BE2C (cell line): Measurements from ENCODE around the gene PKIB.

Experiments used
- DNase-seq: peaks from one replicate; pipeline ENCODE4 v3.0.0-alpha.2; 2020
- H3K27me3 ChIP-seq: fragments of 250-450 bp; sonication (Bioruptor Pico); 2 replicates; pipeline ENCODE4 v1.5.1; 2020; ENCODE audit warnings: mild to moderate bottlenecking
- H3K36me3 ChIP-seq: fragments of 250-450 bp; sonication (Bioruptor Pico); 2 replicates; pipeline ENCODE4 v1.5.1; 2020; ENCODE audit warnings: mild to moderate bottlenecking
- H3K4me1 ChIP-seq: fragments of 250-450 bp; sonication (Bioruptor Pico); 2 replicates; pipeline ENCODE4 v1.5.1; 2020
- H3K4me3 ChIP-seq: 2 replicates; pipeline ENCODE4 v1.5.1; 2011; ENCODE audit warnings: low read depth, low read length
- H3K9me3 ChIP-seq: fragments of 250-450 bp; sonication (Bioruptor Pico); 2 replicates; pipeline ENCODE4 v1.5.1; 2020
- TF ChIP-seq, protein P1 (sequence below): IDR thresholded peaks from 2 replicates; pipeline ENCODE4 v1.5.1; 2012; ENCODE audit warnings: mild to moderate bottlenecking, low read depth, low read length

Gene PKIB

DNA sequence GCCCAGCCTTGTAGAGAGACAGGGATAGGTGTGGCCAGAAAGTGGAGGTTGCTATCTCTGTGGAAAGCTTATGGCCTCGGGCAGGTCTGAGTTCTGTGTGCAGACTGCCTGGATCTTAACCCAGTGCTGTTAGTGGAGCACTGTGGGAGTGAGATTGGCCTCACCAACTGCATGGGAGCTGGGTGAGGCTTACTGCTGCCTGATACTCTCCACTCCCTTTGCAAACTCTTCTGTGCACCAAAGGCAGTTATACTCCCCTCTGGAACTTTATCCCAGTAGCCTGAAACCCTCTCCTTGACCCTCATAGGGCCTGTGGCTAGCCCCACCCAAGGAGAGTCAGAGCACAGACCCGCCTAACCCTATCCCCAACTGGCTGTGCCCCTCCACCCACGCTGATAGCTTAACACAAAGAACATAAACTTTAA, 41.4 kb upstream of the PKIB start:
- Histone ChIP-seq H3K36me3 (no peaks in the 10 kb centered on the region), H3K4me1 (no peaks in the 10 kb centered on the region), H3K9me3 (no peaks in the 10 kb centered on the region), H3K4me3 (no peak overlapping the region), H3K27me3 (no peaks in the 10 kb centered on the region)
- DNase-seq, result no peak
- TF ChIP-seq, protein P1, sequence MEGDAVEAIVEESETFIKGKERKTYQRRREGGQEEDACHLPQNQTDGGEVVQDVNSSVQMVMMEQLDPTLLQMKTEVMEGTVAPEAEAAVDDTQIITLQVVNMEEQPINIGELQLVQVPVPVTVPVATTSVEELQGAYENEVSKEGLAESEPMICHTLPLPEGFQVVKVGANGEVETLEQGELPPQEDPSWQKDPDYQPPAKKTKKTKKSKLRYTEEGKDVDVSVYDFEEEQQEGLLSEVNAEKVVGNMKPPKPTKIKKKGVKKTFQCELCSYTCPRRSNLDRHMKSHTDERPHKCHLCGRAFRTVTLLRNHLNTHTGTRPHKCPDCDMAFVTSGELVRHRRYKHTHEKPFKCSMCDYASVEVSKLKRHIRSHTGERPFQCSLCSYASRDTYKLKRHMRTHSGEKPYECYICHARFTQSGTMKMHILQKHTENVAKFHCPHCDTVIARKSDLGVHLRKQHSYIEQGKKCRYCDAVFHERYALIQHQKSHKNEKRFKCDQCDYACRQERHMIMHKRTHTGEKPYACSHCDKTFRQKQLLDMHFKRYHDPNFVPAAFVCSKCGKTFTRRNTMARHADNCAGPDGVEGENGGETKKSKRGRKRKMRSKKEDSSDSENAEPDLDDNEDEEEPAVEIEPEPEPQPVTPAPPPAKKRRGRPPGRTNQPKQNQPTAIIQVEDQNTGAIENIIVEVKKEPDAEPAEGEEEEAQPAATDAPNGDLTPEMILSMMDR, result no peak

DNA sequence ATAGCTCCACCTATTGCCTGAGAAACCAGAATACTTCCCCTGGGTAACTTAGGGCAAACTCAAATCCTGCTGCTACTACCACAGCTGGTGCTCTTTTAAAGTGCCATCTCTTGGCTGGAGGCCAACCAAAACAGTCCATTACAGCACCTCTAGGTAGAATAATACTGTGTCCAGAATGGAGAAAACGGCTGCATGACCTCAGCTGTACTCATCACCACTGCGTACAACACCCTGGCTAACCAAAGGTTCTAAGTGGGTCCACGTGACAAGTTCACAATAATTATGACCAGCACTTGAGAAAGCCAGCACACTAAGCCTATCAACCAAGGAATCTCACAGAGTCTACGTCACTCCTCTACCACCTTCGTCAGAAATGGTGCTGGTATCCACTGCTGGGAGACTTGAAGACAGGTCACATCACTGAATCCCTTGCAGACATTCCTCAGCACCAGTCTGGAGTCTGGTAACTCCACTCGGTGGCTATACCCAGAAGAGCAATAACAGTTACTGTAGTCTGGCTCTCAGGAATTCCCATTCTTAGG, 40.9 kb upstream of the PKIB start:
- H3K4me3 ChIP-seq, result no peak overlapping the region
- TF ChIP-seq, protein P1, result no peak
- no peaks in the 10 kb centered on the region for H3K9me3 ChIP-seq
- no peaks in the 10 kb centered on the region for H3K36me3 ChIP-seq
- H3K27me3 ChIP-seq, result no peaks in the 10 kb centered on the region
- DNase-seq, result no peak
- H3K4me1 ChIP-seq, result no peaks in the 10 kb centered on the region

DNA sequence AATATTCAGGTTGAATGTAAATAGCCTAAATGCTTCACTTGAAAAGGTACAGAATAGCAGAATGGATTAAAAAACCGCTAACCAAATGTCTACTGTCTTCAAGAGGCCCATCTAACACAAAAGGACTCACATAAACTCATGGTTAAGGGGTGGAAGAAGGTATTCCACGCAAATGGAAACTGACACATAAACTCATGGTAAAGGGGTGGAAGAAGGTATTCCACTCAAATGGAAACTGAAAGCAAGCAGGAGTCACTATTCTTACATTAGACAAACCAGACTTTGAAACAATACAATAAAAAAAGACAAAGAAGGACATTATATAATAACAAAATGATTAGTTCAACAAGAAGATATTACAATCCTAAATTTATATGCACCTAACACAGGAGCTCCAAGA, 38.3 kb upstream of the PKIB start:
- H3K4me3 ChIP-seq, result no peak overlapping the region
- H3K36me3 ChIP-seq, result no peaks in the 10 kb centered on the region
- no peak for DNase-seq
- no peaks in the 10 kb centered on the region for H3K9me3 ChIP-seq
- TF ChIP-seq, protein P1, result no peak
- H3K27me3 ChIP-seq, result no peaks in the 10 kb centered on the region
- H3K4me1 ChIP-seq, result no peaks in the 10 kb centered on the region

DNA sequence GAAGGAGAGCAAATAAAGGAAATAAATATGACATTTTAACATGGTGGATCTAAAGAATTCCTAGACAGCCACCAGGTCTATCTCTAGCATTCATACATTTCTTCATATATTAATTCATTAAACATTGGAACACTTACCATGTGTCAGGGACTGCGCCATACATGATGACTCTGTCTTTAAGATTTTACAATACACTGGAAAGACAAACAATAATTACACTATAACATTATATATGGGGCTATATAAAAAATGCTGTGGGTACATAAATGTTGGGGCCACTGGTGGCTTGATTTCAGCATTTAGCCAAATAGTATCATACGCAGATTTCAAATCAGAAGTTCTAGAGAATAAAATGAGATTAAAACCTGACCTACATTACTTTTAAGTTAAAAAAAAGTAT, 33.3 kb upstream of the PKIB start:
- TF ChIP-seq, protein P1, result no peak
- H3K9me3 ChIP-seq, result no peaks in the 10 kb centered on the region
- no peaks in the 10 kb centered on the region for H3K4me1 ChIP-seq
- H3K27me3 ChIP-seq, result no peaks in the 10 kb centered on the region
- H3K4me3 ChIP-seq, result no peak overlapping the region
- DNase-seq, result no peak
- no peaks in the 10 kb centered on the region for H3K36me3 ChIP-seq

DNA sequence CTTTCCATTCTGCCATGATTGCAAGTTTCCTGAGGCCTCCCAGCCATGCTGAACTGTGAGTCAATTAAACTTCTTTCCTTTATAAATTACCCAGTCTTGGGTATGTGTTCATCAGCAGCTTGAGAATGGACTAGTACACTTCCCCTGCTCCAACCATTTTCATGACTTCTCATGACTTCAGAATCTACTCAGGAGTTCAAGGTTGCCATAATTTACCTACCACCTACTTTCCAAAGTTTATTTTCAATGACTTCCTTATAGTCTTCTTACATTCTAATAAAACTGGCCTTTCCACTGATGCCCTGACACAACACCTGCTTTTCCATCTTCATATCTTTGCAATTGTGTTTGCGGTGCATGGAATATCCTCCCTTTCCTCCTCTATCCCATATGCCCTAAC, 31.2 kb upstream of the PKIB start:
- Histone ChIP-seq H3K4me1 (no peaks in the 10 kb centered on the region), H3K4me3 (no peak overlapping the region), H3K27me3 (no peaks in the 10 kb centered on the region), H3K9me3 (no peaks in the 10 kb centered on the region), H3K36me3 (no peaks in the 10 kb centered on the region)
- TF ChIP-seq, protein P1, result no peak
- DNase-seq, result no peak

DNA sequence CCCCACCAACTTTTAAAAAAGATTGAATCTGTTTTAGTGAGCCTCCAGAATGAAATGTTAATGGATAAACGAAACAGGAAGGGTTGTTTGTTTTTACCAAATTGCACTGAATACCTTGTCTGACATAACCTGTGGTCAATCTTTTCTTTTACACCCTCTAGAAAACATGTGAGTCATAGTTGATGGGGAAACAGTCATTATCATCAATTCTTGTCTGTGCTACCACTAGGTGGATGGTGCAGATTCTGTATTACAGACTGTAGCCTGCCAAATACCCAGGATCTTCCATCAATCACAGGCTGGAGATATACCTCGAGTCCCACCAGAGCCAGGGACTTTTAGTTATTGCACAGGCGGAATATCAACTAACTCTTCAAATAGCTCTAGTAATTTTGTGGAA, 29.5 kb upstream of the PKIB start:
- Histone ChIP-seq H3K36me3 (no peaks in the 10 kb centered on the region), H3K4me1 (no peaks in the 10 kb centered on the region), H3K9me3 (no peaks in the 10 kb centered on the region), H3K4me3 (no peak overlapping the region), H3K27me3 (no peaks in the 10 kb centered on the region)
- TF ChIP-seq, protein P1, result 0 out of 2 replicates have a peak, but pooled peaks have one; percentile 22
- no peak for DNase-seq
